ENCODE data around the gene CCNG2.
"Not testable (repeated sequence)": the region's sequence is repeated elsewhere in the genome, so short reads cannot be mapped to it uniquely, and the experiment has no call there.

Gene CCNG2, protein sequence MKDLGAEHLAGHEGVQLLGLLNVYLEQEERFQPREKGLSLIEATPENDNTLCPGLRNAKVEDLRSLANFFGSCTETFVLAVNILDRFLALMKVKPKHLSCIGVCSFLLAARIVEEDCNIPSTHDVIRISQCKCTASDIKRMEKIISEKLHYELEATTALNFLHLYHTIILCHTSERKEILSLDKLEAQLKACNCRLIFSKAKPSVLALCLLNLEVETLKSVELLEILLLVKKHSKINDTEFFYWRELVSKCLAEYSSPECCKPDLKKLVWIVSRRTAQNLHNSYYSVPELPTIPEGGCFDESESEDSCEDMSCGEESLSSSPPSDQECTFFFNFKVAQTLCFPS

DNA sequence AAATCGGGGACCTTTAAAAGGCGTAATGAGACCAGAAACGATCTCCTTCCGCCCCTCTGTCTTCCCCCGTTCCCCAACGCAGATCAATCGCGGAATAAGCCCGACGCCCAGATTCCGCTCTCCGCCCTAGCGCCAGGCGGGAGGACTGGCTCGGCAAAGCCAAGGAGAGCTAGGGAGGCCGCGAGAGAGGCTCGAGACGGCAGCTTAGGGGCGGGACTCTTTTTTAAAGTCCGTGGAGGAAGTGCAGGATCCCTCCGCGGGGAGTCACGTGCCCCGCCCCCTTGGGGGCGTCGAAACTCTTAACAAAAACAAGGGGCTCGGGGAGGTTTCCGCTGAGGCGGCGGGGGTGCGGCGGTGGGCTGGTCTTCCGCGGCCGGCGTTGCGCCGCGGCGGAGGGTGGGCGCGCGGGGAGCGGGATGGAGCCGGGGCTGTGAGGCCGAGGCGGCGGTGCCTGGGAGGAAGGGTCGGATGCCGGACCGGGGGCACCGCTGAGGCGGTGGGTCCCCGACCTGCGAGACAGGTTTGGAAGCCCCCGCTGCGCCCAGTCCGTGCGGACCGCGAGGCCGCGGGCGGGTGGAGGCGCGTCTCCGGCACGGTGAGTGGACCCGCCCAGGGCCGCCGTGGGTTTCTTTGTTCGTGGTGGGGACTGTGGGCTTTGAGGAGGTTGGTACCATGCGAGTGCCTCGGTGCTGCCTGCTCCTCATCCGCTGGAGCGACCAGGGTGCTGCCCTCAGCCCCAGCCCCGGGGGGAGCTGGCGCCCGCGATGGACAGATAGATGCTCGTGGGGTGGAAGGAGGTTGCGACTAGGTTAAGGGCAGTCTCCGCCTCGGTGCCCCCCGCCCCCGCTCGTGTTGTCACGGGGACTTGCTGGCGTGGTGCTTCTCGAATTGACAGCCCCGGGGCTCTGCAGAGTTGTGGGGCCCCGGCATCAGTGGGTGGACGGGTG, at the start of gene CCNG2:
Gene CCNG2 (plus strand): TSS at position 296 of the 947 bp plus-strand sequence. CDS start 1,326 bp downstream, outside the sequence.
- DNase-seq: peak; percentile 92

DNA sequence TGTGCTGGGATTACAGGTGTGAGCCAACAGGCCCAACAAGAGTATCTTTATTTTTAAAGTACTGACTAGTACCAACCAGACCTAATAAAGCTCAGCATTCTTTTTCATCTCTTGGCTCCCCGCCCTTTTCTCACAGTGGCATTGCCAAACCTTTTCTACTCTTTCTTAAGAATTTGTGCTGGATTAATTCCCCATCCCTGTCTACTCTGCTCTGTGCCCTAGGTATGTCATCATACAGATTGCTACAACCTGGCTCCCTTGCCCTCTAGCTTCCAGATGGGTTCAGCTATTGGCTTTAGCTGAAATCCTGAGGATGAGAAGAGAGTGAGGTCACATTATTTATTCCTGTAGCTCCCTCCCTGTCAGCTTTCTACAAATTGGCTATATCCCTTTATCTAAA, 46.3 kb upstream of the CCNG2 start:
- DNase-seq: no peak

DNA sequence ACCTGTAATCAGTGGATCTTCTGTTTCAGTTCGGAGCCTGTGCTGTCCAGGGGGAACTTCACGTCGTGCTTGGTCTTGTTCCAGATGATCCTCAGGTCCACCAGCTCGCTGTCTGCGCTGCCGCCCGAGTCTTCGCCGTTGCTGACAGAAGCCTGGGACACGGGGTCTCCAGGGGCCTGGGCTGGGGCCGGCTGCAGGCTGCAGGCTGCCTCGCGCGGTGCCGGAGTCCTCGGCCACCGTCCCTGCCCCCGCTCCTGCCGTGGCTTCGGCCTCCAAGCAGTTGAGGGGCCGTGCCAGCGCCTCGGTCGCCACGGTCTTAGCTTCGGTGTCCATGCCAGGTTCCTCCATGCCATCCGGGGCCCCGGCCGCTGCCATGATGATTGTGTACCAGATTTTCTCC, 43.9 kb upstream of the CCNG2 start:
- DNase-seq: no peak

GRCh38 chr4:77117721-77118120, 39.3 kb upstream of the CCNG2 start:
- no peak for DNase-seq

GRCh38 chr4:77120886-77121508, 36.0 kb upstream of the CCNG2 start:
- no peak for DNase-seq

DNA sequence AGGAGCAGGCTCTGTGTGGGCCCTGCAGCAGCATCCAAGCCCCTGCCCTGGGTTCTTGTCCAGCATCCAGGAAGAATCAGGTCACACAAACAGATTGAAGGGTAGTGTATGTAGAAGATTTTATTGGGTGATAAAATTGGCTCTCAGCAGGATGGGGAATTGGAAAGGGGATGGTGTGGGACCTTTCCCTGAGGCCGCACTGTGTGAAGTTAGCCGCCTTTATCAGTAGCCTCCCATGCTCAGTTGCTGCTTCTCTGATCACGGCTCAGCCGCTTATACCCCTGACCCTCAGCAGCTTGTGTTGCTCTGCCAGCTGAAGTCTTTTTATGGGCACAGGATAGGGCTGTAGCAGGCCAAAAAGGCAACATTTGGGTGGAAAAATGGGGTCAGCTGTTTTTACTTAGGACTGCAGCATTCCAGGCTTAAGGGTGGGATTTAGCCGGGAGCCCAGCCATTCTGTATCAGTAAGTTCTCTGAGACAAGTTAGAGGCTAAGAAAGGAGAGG, 35.2 kb upstream of the CCNG2 start:
- DNase-seq: no peak

GRCh38 chr4:77122656-77123055, 34.4 kb upstream of the CCNG2 start:
- no peak for DNase-seq

- DNase-seq: no peak
These were observed 33.6 kb upstream of the CCNG2 start for GRCh38 chr4:77123411-77123810.

GRCh38 chr4:77124576-77124975, 32.4 kb upstream of the CCNG2 start:
- no peak for DNase-seq

- no peak for DNase-seq
These were observed 31.0 kb upstream of the CCNG2 start for GRCh38 chr4:77125961-77126360.

DNA sequence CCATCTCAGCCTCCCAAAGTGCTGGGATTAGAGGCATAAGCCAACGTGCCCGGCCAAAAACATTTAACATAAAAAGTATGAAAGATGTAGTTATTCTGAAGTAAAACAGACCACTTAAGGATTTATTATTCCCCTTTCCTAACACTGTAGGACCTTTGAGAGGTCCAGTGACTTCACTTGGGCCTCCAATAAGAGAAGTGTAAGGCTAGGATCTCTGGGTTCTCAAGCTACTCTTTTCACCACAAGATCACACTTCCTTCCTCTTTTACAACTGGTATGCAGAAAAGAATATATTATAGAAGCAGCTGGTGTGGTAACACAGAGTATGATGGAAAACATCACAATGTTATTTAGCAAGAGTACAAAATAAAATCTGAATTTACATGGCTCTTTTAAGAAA, 30.2 kb upstream of the CCNG2 start:
- DNase-seq: no peak

- DNase-seq: no peak
These were observed 29.8 kb upstream of the CCNG2 start for GRCh38 chr4:77127215-77127614.

DNA sequence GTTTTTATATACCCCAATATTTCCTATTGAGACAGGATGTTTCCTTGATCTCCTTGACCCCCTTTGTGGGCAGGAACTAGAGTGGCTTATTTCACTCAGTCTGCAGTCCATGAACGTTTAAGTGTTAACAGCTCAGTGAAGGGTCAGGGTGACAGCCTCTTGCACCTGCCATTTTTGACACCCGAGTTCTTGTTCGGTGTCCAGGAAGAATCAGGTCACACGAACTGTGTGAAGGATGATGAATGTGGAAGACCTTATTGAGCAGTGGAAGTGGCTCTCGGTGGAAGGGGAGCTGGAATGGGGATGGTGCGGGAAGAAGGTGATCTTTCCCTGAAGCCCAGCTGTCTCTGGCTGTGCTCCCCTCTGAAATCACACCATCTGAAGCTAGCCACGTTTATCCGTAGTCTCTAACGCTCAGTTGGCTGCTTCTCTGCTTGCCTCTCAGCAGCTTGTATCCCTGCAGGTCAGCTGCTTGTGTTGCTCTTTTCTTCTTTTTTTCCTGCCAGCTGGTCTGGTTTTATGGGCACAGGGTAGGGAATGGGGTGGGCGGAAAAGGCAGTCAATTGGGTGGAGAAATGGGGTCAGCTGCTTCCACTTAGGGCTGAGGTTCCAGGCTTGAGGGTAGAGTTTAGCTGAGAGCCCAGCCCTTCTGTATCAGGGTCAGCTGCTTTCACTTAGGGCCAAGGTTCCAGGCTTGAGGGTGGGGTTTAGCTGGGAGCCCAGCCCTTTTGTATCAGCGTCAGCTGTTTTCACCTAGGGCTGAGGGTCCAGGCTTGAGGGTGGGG, 29.0 kb upstream of the CCNG2 start:
- DNase-seq: no peak

DNA sequence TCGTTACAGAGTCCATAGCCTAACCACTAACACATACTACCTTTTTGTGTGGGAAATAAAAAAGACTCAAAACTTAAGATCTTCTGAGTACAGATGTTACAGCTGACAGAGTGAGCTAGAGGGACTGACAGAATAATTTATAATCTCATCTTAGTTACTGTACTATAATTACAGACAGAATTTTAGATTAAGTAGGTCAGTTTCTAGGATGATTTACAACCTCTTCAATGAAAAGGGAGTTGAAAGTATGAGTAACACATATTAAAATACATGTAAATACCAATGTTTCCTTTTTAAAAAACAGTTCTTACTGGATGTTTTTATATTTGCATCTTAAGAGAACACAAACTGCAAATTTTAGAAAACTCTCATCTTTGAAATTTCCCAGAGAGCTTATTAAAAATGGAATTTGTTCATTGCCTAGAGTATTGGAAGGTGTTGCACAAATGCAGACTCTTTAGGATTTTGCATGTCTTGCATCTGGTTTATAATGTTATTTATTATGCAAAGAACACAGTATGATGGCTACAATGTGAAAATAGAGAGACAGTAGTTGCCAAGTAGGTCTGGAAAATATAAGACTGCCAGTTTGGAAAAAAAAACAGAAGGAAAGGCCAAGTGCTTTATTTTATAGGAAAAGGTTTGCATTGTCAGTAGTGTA, 24.2 kb upstream of the CCNG2 start:
- no peak for DNase-seq

DNA sequence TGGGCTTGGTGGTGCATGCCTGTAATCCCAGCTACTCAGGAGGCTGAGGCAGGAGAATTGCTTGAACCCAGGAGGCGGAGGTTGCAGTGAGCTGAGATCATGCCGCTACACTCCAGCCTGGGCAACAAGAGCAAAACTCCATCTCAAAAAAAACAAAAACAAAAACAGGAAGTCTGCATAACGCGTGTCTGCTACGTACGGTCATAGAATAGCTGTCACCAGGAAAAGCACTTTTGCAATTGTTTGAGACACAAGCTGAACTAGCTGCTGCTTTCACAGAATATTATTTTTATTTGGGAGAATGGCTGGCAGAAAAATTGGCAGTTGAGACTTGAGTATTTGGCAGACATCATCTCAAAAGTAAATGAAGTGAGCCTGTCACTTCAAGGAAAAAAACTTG, 19.6 kb upstream of the CCNG2 start:
- DNase-seq: not testable (repeated sequence)

DNA sequence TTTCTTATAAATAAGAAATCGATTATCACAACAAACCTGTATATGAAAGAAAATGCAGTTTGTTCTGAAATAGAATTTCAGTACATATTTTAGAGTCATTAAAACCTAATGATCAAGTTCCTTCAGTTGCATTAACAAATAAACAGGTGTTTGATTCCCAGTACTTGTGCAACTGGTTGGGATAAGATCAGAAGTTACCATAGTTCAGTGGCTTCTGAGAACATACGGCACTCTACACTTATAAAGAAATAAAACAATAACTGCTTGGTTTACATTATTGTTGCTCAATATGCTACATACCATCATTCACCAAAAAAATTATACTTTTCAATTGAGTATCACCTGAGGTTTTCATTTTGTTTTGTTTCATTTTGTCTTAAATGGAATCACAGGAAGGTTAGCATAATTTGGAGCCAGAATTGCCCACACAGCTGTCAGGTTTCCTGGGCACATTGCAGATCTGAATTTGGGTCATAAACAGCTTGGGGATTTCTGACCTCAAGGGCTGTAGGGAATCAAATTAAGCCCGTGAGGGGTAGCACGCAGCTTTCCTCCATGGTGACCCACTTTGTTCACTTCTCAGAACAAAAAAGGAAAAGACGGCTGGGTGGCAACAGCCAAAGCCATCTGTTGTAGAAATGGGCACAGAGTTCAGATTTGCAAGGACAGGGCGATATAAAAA, 14.9 kb upstream of the CCNG2 start:
- no peak for DNase-seq

- DNase-seq: no peak
These were observed 14.4 kb upstream of the CCNG2 start for GRCh38 chr4:77142646-77143028.

- DNase-seq: no peak
These were observed 13.9 kb upstream of the CCNG2 start for GRCh38 chr4:77143091-77143490.

DNA sequence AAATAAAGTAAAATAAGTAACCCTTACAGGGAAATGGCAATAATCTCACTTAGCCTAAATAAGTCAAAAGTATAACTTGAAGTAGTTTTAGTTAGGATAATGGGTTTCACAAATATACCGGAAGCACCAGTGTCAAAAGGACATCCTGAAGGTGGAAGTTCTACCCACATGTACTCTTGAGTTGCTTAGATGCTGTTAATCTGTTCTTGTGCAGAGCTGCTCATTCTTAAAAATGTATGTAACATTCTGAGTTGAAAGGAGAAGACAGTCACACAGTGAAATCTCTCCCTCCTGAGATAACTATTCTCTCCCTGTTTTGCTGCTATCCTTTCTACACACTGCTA, 11.2 kb upstream of the CCNG2 start:
- no peak for DNase-seq

DNA sequence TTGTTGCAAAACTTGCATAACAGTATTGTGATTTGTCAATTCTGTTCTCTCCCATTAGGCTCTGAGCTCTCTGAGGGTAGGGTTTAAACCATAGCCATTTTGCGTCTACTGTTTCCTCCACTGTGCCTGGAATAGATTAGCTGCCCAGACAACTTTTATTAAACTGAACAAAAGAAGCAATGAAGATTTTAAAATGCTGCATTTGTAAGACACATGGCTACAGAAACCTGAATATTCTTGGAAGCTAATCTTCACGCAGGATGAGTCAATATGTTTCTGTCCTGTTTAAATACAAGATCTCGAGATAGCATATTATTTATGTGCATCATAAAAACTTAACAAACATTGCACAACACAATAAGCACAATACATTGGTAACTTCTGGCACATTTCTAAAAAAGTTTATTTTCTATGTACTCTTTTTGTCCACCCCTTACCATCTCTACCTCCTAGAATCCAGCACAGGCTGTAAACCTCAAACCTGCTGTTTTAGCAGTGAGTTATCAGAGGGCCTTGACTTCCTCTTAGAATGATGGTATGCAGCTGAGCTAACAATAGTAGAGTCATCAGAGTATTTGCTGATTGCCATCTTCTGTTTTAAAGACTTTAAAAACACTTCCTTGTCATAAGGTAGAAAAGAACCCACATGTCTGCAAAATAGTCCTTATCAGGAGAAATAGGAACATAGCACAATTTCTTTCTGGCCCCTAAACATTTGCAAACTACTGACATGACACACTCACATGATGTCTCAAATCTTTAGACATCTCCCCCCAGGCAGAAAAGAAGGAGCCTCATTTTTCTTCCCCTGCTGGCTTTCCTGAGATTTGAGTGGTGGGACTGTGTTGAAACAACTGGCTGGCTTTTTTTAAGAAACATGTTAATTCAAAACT, 10.6 kb upstream of the CCNG2 start:
- DNase-seq: no peak

All from NCI-H345 (cell line).